Measurements from ENCODE around the gene TARDBP.

Gene TARDBP

DNA sequence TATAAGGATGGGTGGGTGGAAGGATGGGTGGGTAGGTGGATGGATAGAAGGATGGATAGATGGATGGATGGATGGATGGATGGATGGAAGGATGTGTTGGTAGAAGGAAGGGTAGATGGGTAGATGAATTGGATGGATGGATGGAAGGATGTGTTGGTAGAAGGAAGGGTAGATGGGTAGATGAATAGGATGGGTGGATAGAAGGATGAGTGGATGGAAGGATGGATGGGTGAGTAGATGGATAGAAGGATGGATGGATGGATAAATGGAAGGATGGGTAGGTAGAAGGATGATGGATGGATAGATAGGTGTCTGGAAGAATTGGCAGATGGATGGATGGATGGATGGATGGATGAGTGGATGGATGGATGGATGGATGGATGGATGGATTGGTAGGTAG lies 28.6 kb downstream of the TARDBP start:
- H3K4me3 ChIP-seq (ENCODE audit: control insufficient read depth, low read depth, low read length) = no peak overlapping the region
- DNase-seq (ENCODE audit: low read depth) = no peak
- TF ChIP-seq, protein P1, sequence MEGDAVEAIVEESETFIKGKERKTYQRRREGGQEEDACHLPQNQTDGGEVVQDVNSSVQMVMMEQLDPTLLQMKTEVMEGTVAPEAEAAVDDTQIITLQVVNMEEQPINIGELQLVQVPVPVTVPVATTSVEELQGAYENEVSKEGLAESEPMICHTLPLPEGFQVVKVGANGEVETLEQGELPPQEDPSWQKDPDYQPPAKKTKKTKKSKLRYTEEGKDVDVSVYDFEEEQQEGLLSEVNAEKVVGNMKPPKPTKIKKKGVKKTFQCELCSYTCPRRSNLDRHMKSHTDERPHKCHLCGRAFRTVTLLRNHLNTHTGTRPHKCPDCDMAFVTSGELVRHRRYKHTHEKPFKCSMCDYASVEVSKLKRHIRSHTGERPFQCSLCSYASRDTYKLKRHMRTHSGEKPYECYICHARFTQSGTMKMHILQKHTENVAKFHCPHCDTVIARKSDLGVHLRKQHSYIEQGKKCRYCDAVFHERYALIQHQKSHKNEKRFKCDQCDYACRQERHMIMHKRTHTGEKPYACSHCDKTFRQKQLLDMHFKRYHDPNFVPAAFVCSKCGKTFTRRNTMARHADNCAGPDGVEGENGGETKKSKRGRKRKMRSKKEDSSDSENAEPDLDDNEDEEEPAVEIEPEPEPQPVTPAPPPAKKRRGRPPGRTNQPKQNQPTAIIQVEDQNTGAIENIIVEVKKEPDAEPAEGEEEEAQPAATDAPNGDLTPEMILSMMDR (IDR thresholded peaks at IDR 0.05; ENCODE audit: control insufficient read depth, insufficient read depth, low read depth, low read length, missing control alignments) = no peak

DNA sequence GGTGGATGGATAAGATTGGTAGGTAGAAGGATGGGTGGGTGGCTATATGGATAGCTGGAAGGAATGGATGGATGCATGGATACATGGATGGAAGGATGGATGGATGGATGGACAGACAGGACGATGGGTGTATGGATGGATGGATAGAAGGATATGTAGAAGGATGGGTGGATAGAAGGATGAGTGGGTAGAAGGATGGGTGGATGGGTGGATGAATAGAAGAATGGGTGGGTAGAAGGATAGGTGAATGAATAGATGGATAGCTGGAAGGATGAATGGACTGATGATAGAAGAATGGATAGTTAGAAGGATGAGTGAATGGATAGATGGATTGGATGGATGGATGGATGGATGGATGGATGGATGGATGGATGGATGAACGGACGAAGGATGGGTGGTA lies 29.6 kb downstream of the TARDBP start:
- no peak overlapping the region for H3K4me3 ChIP-seq (ENCODE audit: control insufficient read depth, low read depth, low read length)
- no peak for DNase-seq (ENCODE audit: low read depth)
- TF ChIP-seq, protein P1 (IDR thresholded peaks at IDR 0.05; ENCODE audit: control insufficient read depth, insufficient read depth, low read depth, low read length, missing control alignments) = no peak

DNA sequence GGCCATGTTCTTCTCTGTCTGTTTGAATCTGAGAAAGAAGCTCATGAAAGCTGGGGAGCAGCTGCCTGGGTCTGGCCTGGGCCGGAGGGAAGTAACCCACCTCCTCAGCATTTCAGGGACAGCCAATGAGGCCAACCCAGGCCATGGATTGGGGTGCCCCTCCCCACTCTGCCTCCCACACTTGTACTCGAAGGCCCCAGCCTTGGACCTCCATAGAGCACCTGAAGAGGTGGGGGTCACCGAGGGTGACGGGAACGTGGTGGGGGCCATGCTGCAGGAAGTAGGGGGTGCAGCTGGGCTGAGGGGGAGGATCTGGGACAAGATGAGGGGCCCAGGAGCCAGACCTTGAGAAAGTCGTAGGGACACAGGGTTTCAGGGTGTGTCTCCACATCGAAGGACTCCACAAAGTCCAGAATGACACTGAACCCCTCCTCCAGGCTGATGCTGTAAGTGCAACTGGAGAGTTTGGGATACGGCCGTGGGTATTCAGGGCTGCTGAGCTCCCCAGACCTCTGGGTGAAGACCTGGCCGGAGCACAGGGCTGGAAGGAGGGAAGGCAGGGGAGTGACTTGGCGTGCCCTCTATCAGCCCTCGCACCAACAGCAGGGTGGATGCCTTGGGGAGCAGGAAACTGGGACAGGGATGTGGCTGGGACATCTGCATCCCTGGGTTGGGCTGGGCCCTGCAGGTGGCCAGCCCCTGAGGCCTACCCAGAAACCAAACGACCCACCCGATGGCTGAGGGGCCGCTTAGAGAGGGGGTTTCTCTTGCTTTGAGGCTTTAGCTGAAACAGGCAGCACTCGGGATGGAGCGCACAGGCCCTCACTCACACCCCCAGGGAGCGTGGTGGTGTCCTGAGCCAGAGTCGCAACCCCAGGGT lies 30.8 kb downstream of the TARDBP start:
- DNase-seq (ENCODE audit: low read depth) = no peak
- no peak overlapping the region for H3K4me3 ChIP-seq (ENCODE audit: control insufficient read depth, low read depth, low read length)
- TF ChIP-seq, protein P1 (IDR thresholded peaks at IDR 0.05; ENCODE audit: control insufficient read depth, insufficient read depth, low read depth, low read length, missing control alignments) = no peak

DNA sequence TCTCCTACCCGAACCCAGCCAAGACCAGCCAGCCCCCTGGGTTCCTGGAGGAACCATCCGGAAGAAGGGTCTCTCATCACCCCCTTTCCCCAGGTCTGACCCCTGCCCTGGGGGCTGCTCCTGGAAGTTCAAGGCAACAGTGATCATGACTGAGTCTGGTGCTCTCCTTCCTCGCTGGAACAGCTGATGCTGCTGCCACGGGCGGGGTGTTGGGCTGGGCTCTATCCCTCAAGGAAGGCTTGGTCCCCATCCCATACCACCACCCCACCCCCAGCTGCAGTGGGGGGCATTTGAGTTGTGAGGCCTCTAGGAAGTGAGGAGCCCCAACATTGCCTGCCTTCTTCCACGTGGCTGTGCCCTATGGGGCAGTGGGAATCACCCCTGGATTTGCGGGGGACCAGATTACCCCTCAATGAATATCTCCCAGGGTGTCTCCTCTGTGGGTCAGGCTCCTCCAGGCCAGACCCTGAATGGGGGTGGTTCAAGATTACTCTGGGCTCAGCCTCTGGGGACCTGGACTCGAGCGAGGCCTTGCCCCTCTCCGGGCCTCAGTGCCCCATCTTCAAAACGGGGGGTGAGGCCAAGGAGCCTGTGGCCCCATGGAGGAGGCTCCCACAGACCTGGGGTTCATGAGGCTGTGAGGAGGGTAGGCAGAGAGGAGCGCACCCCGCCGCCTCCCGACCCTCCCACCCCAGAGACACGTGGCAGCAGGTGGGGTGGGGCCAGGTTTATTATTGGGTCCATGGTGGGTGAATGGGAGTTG lies 31.8 kb downstream of the TARDBP start:
- TF ChIP-seq, protein P1 (IDR thresholded peaks at IDR 0.05; ENCODE audit: control insufficient read depth, insufficient read depth, low read depth, low read length, missing control alignments) = no peak
- DNase-seq (ENCODE audit: low read depth) = no peak
- H3K4me3 ChIP-seq (ENCODE audit: control insufficient read depth, low read depth, low read length) = no peak overlapping the region

DNA sequence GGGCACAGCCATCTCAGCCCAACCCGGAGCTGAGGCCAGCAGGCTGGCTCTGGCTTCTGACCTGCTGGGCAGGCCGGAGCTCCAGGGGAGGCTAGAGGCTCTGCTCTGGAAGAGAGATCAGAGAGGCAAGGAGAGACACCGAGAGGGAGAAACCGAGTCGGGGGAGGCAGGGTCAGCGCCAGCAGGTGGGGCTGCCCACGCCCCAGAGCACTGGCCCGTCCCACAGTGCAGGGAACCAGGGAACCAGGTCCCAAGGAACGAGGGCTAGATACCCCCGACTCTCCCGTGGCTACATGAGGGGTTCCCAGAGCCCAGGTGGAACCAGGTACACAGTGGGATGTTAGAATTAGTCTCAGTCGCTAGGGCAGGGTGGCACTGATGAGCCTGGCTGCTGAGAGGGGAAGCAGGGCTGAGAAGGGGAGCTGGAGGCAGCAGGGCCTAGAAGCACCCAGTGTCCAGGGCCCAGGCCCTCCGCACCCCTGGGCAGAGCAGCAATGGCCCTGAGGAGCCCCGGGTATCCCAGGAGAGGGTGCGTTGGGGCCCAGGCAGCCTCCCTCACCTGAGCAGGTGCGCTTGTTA lies 32.5 kb downstream of the TARDBP start:
- DNase-seq (ENCODE audit: low read depth) = no peak
- no peak overlapping the region for H3K4me3 ChIP-seq (ENCODE audit: control insufficient read depth, low read depth, low read length)
- TF ChIP-seq, protein P1 (IDR thresholded peaks at IDR 0.05; ENCODE audit: control insufficient read depth, insufficient read depth, low read depth, low read length, missing control alignments) = no peak

DNA sequence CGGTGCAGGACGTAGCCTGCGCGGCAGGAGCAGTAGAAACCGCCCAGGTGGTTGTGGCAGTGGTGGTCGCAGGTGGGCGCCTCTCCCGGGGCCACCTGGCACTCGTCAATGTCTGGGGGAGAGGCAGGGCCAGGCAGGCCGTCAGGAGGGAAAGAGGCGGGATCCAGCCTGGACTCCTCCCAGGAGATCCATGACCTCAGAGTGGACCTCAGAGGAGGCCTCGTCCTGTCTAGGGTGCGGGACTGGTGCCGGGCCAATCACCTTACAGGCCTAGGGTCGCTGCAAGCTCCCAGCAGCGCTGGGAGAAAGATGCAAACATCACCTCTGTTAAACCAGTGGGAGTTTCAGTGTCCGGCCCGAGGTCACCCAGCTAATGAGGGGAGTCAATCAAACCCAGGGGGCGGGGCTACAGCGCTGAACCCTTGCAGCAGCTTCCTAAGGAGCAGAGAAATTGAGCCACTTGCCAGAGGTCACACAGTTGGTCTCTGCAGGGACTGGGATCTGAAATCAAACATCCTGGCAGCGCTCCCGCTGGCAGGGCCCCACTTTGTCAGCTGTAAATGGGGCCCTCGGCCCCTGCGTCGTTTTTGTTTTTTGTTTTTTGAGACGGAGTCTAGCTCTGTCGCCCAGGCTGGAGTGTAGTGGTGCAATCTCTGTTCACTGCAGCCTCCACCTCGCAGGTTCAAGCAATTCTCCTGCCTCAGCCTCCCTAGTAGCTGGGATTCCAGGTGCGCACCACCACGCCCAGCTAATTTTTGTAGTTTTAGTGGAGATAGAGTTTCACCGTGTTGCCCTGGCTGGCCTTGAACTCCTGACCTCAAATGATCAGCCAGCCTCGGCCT lies 33.2 kb downstream of the TARDBP start:
- TF ChIP-seq, protein P1 (IDR thresholded peaks at IDR 0.05; ENCODE audit: control insufficient read depth, insufficient read depth, low read depth, low read length, missing control alignments) = no peak
- no peak overlapping the region for H3K4me3 ChIP-seq (ENCODE audit: control insufficient read depth, low read depth, low read length)
- no peak for DNase-seq (ENCODE audit: low read depth)
